SK-N-SH (cell line): ENCODE measurements around the gene HOPX.

Experiments
- CHD2 ChIP-seq: fragments of 150-350 bp; IDR thresholded peaks from 2 replicates; pipeline ENCODE4 v1.6.1; 2018; ENCODE audit warnings: low read length; ENCODE audit not compliant: partially characterized antibody
- EP300 ChIP-seq, 2 experiments: IDR thresholded peaks; 2 replicates each; pipeline versions ENCODE4 v1.4.0 to v1.6.1; 2012; ENCODE audit warnings: borderline replicate concordance in 1 of 2, low read depth in 1 of 2, low read length in 1 of 2
- NFIC ChIP-seq: IDR thresholded peaks from 2 replicates; pipeline ENCODE4 v1.4.0; 2012; ENCODE audit warnings: borderline replicate concordance
- POLR2AphosphoS5 ChIP-seq: IDR thresholded peaks from 2 replicates; pipeline ENCODE4 v1.6.1; 2012; ENCODE audit warnings: low read depth, low read length
- RAD21 ChIP-seq: IDR thresholded peaks from 2 replicates; pipeline ENCODE4 v1.6.1; 2012; ENCODE audit warnings: mild to moderate bottlenecking, low read length
- SMC3 ChIP-seq: IDR thresholded peaks from 2 replicates; pipeline ENCODE4 v1.6.1; 2012; ENCODE audit warnings: low read depth, low read length, improper control_type of control experiment
- TAF1 ChIP-seq: IDR thresholded peaks from 2 replicates; pipeline ENCODE4 v1.6.1; 2012; ENCODE audit warnings: low read depth, mild to moderate bottlenecking, low read length, moderate library complexity, borderline replicate concordance
- TCF12 ChIP-seq: IDR thresholded peaks from 2 replicates; pipeline ENCODE4 v1.4.0; 2012
- TF ChIP-seq, protein P1 (sequence below): IDR thresholded peaks from 2 replicates; pipeline ENCODE4 v1.6.1; 2012; ENCODE audit warnings: mild to moderate bottlenecking, low read depth, low read length, moderate library complexity
- TF ChIP-seq, protein P2 (sequence below): fragments of 200-600 bp; sonication (generic); IDR thresholded peaks from 2 replicates; pipeline ENCODE4 v1.6.1; 2017; ENCODE audit warnings: antibody characterized with exemption, mild to moderate bottlenecking, moderate library complexity

DNA sequence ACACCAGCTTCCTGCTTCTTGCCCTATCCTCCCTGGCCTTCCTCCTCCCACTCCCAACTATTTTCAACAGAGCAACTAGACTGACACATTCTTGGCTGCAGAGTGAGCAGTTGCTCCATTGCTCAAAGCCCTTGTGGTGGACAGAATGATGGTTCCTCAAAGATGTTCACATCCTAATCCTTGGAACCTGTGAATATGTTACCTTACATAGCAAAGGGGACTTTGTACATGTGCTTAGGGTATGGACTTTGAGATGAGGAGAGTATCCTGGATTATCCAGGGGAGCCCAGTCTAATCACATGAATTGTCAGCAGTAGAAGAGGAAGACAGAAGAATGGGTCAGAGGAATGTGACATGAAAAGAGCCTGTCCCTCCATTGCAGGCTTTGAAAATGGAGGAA lies 24.9 kb upstream of the HOPX start:
- no peak for TF ChIP-seq NFIC
- TF ChIP-seq, protein P1, sequence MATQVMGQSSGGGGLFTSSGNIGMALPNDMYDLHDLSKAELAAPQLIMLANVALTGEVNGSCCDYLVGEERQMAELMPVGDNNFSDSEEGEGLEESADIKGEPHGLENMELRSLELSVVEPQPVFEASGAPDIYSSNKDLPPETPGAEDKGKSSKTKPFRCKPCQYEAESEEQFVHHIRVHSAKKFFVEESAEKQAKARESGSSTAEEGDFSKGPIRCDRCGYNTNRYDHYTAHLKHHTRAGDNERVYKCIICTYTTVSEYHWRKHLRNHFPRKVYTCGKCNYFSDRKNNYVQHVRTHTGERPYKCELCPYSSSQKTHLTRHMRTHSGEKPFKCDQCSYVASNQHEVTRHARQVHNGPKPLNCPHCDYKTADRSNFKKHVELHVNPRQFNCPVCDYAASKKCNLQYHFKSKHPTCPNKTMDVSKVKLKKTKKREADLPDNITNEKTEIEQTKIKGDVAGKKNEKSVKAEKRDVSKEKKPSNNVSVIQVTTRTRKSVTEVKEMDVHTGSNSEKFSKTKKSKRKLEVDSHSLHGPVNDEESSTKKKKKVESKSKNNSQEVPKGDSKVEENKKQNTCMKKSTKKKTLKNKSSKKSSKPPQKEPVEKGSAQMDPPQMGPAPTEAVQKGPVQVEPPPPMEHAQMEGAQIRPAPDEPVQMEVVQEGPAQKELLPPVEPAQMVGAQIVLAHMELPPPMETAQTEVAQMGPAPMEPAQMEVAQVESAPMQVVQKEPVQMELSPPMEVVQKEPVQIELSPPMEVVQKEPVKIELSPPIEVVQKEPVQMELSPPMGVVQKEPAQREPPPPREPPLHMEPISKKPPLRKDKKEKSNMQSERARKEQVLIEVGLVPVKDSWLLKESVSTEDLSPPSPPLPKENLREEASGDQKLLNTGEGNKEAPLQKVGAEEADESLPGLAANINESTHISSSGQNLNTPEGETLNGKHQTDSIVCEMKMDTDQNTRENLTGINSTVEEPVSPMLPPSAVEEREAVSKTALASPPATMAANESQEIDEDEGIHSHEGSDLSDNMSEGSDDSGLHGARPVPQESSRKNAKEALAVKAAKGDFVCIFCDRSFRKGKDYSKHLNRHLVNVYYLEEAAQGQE: no peak
- TF ChIP-seq, protein P2, sequence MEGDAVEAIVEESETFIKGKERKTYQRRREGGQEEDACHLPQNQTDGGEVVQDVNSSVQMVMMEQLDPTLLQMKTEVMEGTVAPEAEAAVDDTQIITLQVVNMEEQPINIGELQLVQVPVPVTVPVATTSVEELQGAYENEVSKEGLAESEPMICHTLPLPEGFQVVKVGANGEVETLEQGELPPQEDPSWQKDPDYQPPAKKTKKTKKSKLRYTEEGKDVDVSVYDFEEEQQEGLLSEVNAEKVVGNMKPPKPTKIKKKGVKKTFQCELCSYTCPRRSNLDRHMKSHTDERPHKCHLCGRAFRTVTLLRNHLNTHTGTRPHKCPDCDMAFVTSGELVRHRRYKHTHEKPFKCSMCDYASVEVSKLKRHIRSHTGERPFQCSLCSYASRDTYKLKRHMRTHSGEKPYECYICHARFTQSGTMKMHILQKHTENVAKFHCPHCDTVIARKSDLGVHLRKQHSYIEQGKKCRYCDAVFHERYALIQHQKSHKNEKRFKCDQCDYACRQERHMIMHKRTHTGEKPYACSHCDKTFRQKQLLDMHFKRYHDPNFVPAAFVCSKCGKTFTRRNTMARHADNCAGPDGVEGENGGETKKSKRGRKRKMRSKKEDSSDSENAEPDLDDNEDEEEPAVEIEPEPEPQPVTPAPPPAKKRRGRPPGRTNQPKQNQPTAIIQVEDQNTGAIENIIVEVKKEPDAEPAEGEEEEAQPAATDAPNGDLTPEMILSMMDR: no peak
- TF ChIP-seq POLR2AphosphoS5: no peak
- no peak for TF ChIP-seq SMC3
- TF ChIP-seq RAD21: no peak
- TF ChIP-seq TAF1: no peak
- no peak for TF ChIP-seq TCF12
- no peak for TF ChIP-seq EP300 (IDR thresholded peaks at IDR 0.05; ENCODE audit: borderline replicate concordance in 1 of 2, low read depth in 1 of 2, low read length in 1 of 2)
- TF ChIP-seq CHD2: no peak
